GM19452 (cell line): ENCODE results near the gene CADPS2.

Source experiments
- ATAC-seq: cut with Tn5 transposase; IDR thresholded peaks from one replicate; pipeline ENCODE4 v1.9.1; 2021; ENCODE audit not compliant: unreplicated experiment

Gene CADPS2

DNA sequence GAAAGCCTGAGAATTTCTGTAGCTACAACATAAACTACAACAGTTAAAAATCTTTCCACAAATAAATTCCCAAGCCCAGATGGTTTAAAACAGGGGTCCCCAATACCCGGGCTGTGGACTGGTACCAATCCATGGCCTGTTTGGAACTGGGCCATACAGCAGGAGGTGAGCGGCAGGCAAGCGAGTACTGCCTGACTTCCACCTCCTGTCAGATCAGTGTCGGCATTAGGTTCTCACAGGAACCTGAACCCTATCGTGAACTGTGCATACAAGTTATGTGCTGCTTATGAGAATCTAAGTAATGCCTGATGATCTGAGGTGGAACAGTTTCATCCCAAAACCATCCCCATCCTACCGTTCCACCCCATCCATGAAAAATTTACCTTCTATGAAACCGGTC lies 421.0 kb downstream of the CADPS2 start:
- no peak for ATAC-seq

DNA sequence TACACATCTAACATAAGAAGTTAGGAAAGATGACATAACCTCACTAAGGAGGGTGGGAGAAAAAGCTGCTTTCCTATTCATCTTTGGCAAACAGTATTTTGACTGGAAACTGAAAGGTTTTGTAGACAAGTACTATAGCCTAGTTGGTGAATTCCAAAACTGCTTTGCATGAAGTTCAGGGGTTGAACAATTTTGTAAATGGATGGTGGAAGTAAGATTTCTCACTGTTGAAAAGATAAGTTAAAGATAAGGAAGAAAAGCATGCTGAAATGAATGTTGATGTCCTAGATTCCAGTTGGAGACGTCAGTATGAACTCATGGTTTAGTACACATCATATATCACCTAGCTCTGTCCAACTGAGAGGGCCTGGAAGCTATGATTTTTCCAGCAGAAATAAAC lies 422.6 kb downstream of the CADPS2 start:
- no peak for ATAC-seq

DNA sequence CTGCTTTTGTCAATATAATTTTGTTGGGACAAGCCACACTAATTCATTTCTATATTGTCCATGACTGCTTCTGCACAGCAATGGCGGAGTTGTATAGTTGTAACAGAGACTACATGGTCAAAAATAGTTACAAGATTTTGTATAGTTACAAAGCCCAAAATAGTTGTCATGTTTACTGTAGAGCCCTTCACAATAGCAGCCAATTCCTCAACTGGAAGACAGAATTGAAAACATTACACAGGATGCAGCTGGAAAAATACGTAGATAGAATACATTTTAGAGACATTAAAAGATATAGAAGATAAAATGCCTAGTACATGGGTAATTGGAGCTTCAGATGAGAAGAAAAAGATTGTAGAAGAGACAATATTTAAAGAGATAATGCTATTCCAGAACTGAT lies 425.3 kb downstream of the CADPS2 start:
- ATAC-seq, result no peak

DNA sequence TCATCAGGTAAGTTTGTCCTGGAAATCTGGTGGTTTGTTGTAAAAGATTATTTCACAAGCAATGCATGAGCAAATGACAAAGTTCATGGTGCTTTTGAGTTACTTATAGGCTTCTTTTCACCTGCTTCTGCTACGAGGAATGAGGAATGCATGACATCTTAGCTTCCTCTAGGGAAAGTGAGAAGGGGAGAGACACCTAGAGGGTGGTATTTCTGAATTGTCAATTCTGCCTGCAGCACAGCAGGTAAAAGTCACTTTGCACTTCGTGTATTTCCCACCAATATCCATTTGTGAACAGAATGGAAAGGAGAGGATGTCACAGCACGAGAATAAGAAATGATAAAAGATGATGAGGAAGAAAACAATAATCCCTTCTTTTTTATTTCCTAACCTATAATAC lies 428.3 kb downstream of the CADPS2 start:
- no peak for ATAC-seq

DNA sequence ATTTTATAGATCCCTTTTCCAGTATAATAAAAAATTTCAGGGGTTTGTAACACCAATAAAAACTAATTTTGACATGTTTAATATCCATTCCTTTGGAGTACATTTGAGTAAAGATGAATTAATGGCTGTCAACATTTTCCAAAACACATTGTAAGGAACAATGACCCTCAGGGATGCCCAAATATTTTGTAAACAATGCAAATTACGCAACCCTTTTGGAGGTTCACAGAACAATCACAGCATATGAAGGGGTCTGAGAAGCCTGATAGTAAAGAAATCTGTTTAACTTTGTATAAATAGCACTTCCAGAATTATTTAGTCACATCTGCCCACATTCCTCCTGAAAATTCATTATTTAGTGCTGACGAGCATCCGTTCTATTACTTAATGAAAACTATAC lies 428.9 kb downstream of the CADPS2 start:
- no peak for ATAC-seq

DNA sequence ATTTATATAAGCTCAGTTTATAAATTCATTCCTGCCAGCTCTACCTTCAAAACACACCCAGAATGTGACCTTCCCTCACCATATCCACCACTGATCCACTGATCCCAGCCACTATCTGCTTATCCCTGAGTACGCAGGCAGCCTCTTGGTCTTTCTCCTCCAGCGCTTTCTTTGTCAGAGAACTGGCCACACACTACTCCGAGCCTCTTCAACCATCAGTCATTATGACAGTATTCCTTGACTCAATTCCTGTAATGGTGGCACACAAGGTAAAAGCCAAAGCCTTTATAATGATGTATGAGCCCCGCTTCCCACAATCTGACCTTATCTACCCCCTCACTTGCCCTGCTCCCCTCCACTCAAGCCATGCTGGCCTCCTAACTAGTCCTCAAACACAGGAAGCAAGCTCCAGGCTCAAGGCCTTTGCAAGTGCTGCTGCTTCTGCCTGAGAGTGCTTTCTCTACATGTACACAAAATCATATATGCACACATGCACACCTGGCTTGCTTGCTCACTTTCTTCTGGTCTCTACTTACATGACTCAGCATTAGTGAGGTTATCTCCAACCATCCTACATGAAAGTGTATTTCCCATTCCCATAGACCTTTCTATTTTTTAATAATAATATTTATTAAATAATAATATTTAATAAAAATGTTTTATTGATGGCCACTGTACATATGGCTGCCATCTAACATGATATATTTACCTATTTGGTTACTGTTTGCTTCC lies 431.3 kb downstream of the CADPS2 start:
- no peak for ATAC-seq

DNA sequence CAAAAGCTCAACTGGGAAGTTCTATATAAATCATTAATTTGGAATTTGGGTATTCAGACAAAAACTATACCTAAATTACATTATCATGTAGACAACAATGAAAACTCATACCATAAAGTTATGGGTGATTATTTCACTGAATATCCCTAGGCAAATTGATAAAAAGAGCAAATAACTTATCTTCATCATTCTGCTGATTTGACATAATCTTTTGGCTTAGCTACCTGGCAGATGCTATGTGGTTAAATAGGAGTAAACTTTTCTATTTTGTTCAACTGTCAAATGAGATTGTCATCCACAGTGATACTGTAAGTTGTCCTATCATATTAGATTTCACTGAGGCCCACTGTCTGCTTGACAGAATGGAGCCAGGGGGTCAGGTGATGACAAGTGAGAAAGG lies 432.8 kb downstream of the CADPS2 start:
- ATAC-seq, result no peak

DNA sequence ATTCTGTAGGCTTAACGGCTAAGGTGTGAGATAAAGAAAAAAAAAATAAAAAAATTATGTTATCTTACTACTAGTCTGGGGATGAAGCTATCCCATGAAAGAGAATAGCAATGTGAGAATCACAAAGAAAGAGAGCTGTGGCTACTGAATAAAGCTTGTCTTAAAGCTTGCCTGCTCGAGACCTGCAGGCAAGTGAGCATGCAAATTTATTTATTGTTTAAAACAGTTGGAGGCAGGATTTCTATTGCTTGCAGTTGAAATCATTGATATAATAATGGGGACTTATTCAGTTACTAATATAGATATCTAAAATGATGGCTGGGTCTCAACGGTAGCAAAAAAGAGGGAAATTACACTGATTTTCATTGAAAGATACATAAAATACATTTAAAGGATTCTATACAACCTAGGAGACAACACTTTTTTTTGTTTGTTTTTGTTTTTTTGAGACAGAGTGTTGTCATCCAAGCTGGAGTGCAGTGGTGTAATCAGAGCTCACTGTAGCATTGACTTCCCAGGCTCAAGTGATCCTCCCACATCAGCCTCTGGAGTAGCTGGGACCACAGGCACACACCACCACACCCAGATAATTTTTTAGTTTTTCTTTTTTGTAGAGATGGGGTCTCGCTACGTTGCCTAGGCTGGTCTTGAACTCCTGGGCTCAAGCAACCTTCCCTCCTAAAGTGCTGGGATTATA lies 437.2 kb downstream of the CADPS2 start:
- ATAC-seq, result no peak

DNA sequence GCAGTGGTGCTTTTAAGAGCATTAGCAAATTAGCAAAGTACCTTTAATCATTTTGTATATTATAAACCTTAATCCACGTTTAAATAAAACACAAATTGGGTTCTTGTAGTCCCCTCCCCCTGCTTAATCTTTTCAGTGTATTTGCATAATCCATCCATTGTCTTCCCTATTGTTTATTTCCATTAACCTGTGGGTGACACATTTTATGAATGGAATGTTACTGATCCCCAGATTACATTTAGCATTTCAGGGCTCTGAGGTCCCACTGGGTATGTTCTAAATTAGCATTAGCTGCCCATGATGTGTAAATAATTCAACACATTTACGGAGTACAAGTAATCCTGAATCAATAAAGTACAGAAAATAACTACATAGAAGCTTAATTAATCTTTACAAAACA lies 443.3 kb downstream of the CADPS2 start:
- no peak for ATAC-seq

DNA sequence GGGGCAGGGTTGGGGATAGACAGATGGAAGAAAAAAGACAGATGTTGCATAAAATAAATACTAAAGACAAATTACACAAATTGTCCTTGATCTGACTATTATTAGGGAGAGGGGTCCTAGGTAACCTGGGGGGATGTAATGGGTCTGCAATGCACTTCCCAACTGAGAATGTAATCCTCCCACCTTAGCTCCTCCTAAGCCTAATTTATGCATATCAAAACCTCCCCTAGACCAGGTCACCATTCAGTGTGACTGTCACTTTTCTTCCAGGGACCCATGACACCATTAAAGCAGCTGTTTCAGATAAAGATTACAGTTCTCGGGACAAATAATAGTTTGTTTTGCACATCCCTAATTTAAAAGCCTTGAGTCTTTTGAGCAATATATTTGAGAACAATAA lies 447.8 kb downstream of the CADPS2 start:
- ATAC-seq, result no peak

DNA sequence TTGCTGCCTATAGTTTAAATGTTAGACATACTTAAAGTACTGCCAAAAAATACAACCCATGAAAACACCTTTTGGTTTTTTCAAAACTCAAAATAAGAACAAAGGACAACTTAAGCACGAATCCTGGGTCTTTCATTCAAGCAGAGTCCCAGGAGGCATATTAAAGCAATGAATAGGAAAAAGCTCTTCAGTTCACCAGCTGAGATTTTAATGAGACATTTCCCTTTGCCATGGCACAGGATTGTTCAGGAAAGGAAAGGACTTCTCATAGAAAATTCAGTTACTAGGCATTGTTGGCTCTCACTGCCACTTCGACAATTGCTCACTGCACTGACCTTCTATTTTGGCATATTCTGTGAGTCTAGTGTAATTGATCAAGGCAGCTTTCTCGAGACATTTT lies 448.3 kb downstream of the CADPS2 start:
- no peak for ATAC-seq

DNA sequence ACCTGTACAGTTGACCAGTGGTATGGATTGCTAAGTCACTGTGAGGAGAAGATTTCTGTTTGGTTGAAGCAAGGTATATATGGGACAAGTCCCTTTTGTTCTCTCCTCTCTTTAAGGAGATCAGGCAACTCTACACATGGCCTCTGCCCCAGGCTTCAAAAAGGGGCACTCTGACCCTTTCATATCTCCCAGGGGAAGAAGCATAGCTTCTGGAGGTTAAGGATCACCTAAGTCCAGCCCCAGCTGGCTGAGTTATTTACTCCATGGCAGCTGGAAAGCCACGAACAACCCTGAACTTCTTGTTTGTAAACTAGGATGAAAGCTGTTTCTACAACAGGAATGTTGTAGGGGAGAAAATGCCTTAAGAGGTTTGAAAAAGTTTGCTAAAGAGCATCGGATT lies 452.5 kb downstream of the CADPS2 start:
- ATAC-seq, result no peak

DNA sequence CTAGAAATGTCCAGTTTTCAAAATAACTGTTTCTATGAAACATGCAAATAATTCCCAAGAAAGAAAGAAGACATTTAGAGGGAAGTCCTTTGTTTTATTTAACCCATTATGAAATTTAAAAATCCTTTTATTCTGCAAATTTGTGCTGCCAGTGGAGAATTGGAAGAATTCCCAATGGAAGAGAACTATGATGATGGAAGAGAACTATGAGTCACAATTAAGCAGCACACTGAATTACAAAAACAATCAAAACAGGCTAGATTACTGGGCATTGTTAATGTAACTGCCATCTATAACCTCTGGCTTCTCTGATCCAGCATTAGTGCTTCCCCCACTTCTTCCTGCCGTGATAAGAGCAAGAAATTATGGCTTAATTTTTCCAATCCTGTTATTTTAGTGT lies 455.6 kb downstream of the CADPS2 start:
- no peak for ATAC-seq

DNA sequence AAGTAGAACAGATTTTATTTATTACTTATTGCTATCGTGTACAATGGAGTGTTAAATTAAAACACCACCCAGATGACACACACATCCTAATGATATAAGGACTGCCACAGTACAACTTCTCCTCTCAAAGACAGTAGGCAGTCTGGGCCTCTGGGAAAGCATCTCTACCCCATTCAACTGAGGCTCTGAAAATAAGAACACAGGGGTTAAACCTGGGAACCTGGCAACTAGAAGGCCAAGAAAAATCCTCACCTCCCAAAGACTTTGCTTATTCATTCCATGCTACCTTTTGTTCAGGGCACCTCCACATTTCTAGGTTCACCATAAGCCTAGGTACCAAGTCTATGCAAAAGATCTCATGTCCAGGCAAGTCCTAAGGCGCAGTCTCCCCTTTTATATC lies 456.3 kb downstream of the CADPS2 start:
- ATAC-seq, result no peak

DNA sequence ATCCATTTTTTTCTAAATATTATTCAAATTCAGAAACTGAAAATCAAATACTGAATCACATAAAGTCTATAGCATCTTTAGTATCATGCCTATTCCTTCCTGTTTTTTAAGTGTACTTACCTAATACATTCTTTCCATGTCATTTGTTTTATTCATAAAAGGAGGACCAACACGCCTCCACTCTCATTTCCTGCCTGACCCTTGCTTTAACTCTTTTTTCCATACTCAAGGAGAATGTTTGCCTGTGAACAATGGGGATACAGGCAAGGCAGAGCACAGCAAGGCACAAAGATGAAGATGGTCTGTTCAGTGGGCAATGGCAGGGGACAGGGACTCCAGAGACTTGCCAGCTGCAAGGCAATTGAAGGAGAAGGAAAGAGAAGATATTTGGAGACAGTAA lies 460.5 kb downstream of the CADPS2 start:
- ATAC-seq, result no peak

DNA sequence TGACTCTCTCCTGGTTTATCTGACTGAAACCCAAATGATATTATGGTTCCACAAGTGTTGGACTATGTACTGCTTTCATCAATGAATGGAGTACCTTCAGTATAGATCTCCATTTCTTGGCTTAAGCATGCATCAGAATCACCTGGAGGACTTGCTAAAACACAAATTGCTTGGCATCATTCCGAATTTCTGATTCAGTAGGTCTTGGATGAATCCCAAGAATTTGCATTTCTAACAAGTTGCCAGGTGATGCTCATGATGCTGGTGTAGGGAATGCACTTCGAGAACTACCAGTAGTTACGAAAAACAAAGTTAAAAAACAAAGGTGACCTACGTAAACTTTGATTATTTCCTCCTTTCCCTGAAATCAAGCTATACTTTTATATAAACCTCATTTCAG lies 462.7 kb downstream of the CADPS2 start:
- ATAC-seq, result no peak

DNA sequence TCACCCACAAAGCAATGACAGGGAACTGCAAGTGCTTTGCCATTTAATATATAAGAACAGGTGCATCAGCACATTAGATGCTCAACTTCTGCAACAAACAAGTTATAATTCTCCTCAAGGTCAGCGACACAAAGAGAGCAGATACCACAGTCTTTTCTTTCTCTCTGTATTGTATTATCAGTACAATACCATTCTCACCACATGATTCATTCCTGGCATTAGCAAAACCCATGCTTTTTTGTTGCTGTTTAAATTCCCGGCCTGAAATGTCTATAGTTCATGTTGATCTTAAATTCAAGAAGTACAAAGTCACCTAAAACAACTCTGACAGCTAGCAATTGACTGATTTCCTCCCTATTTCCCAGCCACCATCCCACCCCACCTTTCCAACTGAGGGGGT lies 469.9 kb downstream of the CADPS2 start:
- ATAC-seq, result no peak

DNA sequence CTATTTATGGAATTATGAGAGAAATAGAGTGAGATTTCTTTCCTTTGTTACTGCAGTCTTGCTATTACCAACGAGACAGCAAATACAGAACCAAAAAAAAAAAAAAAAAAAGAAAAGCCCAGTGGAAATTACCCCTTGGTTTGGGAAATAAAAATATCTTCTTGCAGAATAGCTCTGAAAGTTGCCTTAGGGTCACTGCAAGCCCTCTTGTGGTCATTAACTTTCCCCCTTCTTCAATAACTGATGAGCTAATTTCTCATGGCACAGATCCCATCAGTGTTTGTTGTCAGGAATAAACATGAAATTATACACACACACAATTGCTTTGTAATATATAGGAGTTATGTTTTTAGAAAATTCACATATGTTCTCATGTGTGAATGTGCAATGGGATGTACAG lies 470.8 kb downstream of the CADPS2 start:
- no peak for ATAC-seq

DNA sequence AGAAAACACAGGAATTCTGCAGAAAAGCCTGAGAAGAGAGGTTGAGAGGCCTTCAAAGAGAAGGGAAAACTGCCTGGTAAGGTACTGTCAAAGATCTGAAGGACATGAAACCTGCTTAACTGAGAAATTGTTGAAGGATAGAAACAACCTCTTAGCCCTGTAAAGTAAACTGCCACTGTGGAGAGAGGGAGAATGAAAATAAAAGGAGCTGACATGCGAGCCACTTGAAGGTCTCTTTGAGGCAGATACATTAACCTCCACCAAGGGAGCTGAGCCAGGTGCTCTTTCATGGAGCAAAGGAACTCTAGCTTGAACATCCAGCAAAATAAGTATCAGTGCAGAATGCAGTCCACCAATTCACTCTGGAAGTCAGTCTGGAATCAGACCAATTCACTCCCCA lies 472.9 kb downstream of the CADPS2 start:
- ATAC-seq, result no peak

DNA sequence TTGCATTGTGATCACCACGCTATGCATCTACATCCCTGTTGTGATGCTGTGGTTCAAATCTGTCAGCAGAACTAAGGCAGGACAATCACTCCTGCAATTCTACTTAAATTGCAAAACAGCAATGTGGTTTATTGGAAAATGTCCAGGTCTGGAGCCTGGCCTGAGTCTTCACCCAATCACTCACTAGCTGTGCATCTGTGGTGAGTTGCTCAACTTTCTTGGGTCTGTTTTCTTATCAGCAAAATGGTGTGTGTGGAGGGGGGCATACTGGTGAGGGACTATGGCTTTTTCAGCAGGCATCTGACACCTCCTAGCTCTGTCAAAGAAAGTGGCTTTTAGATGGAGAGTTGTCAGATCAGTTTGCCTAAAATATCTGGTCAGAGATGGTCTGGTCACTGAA lies 473.4 kb downstream of the CADPS2 start:
- ATAC-seq, result no peak

DNA sequence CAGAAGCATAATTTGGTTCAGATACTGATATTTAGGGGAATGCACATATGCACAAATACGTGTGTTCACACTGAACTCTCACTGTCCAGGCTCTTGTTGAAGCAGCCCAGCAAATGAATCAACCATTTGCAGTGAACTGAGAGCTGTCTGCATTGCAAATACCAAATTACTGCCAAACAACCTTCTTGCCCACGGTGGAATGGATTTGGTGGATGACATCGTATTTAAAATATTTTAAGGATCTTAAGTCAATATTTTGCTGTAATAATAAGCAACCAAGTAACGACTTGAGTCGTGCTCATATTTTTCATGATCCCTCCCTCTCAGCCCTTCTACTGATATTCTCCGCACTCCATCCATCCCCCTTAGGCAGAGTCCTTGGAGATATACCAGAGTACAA lies 473.8 kb downstream of the CADPS2 start:
- no peak for ATAC-seq

DNA sequence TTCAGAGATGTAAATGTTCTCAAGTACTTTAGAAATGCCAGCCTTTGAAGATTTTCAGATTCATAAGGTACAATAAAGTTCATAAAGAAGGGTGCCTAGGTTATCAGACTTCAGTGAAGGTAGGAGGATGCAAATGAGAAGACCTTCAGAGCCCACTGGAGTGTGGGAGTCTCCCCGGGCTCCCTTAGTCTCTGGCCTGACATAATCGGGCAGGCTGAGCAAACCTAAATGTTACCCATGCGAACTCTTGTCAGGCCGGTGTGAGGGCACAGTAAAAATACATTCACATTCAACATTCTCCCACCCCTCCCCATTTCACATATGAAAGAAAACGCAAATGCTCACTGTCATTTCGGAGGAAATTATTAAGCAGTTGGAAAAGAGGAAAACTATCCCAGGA lies 479.1 kb downstream of the CADPS2 start:
- ATAC-seq, result no peak

DNA sequence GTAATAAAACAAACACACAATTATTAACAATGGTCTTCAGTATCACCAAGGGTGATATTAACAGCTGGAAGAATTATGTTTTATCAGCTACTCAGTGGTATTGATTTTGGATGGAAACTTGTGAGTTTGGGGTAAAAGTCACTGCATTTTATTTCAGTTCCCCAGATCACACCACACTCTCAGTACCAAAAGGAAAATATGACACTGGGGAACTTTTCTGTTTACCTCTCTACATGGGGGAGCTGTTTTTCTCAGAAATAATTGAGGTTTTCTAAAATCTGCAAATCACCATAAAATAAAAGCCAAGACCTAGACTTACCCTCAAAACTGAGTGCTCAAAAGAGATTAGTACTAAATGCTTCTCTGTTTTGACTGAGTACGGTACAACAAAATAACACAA lies 483.1 kb downstream of the CADPS2 start:
- no peak for ATAC-seq
